Non-pigmented ciliary epithelial cell (primary cell): ENCODE results near the gene ASAP2.
A peak's percentile ranks its signal among the peaks of the same experiment; 100 is the strongest.

Source experiments
- DNase-seq: peaks from one replicate; pipeline ENCODE4 v3.0.0-alpha.2; 2010; ENCODE audit warnings: low read depth

ASAP2 gene

GRCh38 chr2:9231291-9232165 lies 24.9 kb downstream of the ASAP2 start:
- DNase-seq = no peak

GRCh38 chr2:9232166-9232479 lies 25.5 kb downstream of the ASAP2 start:
- no peak for DNase-seq

- no peak for DNase-seq
Measured at GRCh38 chr2:9232886-9233285, 26.3 kb downstream of the ASAP2 start.

- peak; percentile 93 for DNase-seq
Measured at GRCh38 chr2:9234680-9235146, 28.1 kb downstream of the ASAP2 start.

GRCh38 chr2:9235147-9236044 lies 28.8 kb downstream of the ASAP2 start:
- DNase-seq = no peak

- no peak for DNase-seq
Measured at GRCh38 chr2:9236045-9236344, 29.4 kb downstream of the ASAP2 start.

- no peak for DNase-seq
Measured at GRCh38 chr2:9236867-9237266, 30.3 kb downstream of the ASAP2 start.

GRCh38 chr2:9237831-9238230 lies 31.2 kb downstream of the ASAP2 start:
- no peak for DNase-seq

GRCh38 chr2:9238591-9239326 lies 32.1 kb downstream of the ASAP2 start:
- no peak for DNase-seq

GRCh38 chr2:9239616-9240015 lies 33.0 kb downstream of the ASAP2 start:
- no peak for DNase-seq

- DNase-seq = no peak
Measured at GRCh38 chr2:9240745-9241144, 34.1 kb downstream of the ASAP2 start.

GRCh38 chr2:9241233-9241632 lies 34.6 kb downstream of the ASAP2 start:
- DNase-seq = no peak

GRCh38 chr2:9243357-9243756 lies 36.7 kb downstream of the ASAP2 start:
- DNase-seq = no peak

- no peak for DNase-seq
Measured at GRCh38 chr2:9244985-9245544, 38.5 kb downstream of the ASAP2 start.

GRCh38 chr2:9247177-9247576 lies 40.6 kb downstream of the ASAP2 start:
- DNase-seq = no peak

GRCh38 chr2:9247786-9248185 lies 41.2 kb downstream of the ASAP2 start:
- no peak for DNase-seq

- DNase-seq = no peak
Measured at GRCh38 chr2:9248363-9248762, 41.8 kb downstream of the ASAP2 start.

- DNase-seq = no peak
Measured at GRCh38 chr2:9249020-9249800, 42.6 kb downstream of the ASAP2 start.

GRCh38 chr2:9250091-9250490 lies 43.5 kb downstream of the ASAP2 start:
- no peak for DNase-seq

- DNase-seq = no peak
Measured at GRCh38 chr2:9250498-9251153, 44.0 kb downstream of the ASAP2 start.
